SK-N-SH treated with all-trans-retinoic acid at 6 μM for 48 hours (cell line): Measurements from ENCODE around the gene MAD2L1.

Experiments
- ATAC-seq: fragments of 200-7000 bp; cut with Tn5 transposase; 3 replicates; pipeline ENCODE4 v1.9.1; 2020; ENCODE audit warnings: mild to moderate bottlenecking, moderate library complexity
- CSDC2 ChIP-seq: fragments of 250-450 bp; sonication (Bioruptor Pico); IDR thresholded peaks from 2 replicates; pipeline ENCODE4 v1.5.0; 2020; ENCODE audit warnings: mild to moderate bottlenecking, moderate library complexity
- ESRRG ChIP-seq: fragments of 250-450 bp; sonication (Bioruptor Pico); IDR thresholded peaks from 2 replicates; pipeline ENCODE4 v1.6.1; 2021; ENCODE audit warnings: mild to moderate bottlenecking
- GLIS3 ChIP-seq: fragments of 250-450 bp; sonication (Bioruptor Pico); IDR thresholded peaks from 2 replicates; pipeline ENCODE4 v1.5.0; 2020; ENCODE audit warnings: mild to moderate bottlenecking, moderate library complexity
- ISL1 ChIP-seq: fragments of 250-450 bp; sonication (Bioruptor Pico); IDR thresholded peaks from 2 replicates; pipeline ENCODE4 v2.1.2; 2022; ENCODE audit warnings: mild to moderate bottlenecking, moderate library complexity
- OSR1 ChIP-seq: fragments of 250-450 bp; sonication (Bioruptor Pico); IDR thresholded peaks from 2 replicates; pipeline ENCODE4 v1.8.0; 2022; ENCODE audit warnings: moderate library complexity, mild to moderate bottlenecking, inconsistent platforms
- PPARA ChIP-seq: fragments of 250-450 bp; sonication (Bioruptor Pico); IDR thresholded peaks from 2 replicates; pipeline ENCODE4 v1.5.0; 2020; ENCODE audit warnings: mild to moderate bottlenecking, borderline replicate concordance
- RARB ChIP-seq: fragments of 250-450 bp; sonication (Bioruptor Pico); IDR thresholded peaks from 2 replicates; pipeline ENCODE4 v1.8.0; 2021; ENCODE audit warnings: mild to moderate bottlenecking, moderate library complexity
- SNAI2 ChIP-seq: fragments of 250-450 bp; sonication (Bioruptor Pico); IDR thresholded peaks from 2 replicates; pipeline ENCODE4 v1.5.0; 2020; ENCODE audit warnings: mild to moderate bottlenecking, moderate library complexity
- TCF4 ChIP-seq: fragments of 250-450 bp; sonication (Bioruptor Pico); IDR thresholded peaks from 2 replicates; pipeline ENCODE4 v1.8.0; 2021; ENCODE audit warnings: mild to moderate bottlenecking, moderate library complexity, borderline replicate concordance
- ZC3H10 ChIP-seq: fragments of 250-450 bp; sonication (Bioruptor Pico); IDR thresholded peaks from 2 replicates; pipeline ENCODE4 v1.5.1; 2021; ENCODE audit warnings: mild to moderate bottlenecking, moderate library complexity
- ZFP30 ChIP-seq: fragments of 450-650 bp; formaldehyde crosslinking; IDR thresholded peaks from 2 replicates; pipeline ENCODE4 v1.5.0; 2022; ENCODE audit warnings: mild to moderate bottlenecking, moderate library complexity
- ZNF70 ChIP-seq: fragments of 450-650 bp; formaldehyde crosslinking; IDR thresholded peaks from 2 replicates; pipeline ENCODE4 v1.5.0; 2020; ENCODE audit warnings: mild to moderate bottlenecking, moderate library complexity
- TF ChIP-seq, protein P1 (sequence below): fragments of 250-450 bp; sonication (Bioruptor Pico); IDR thresholded peaks from 2 replicates; pipeline ENCODE4 v1.5.1; 2021; ENCODE audit warnings: mild to moderate bottlenecking, moderate library complexity
- TF ChIP-seq, protein P2 (sequence below): fragments of 250-450 bp; sonication (Bioruptor Pico); IDR thresholded peaks from 2 replicates; pipeline ENCODE4 v1.5.0; 2020; ENCODE audit warnings: mild to moderate bottlenecking, moderate library complexity
- TF ChIP-seq, protein P3 (sequence below): fragments of 250-450 bp; sonication (Bioruptor Pico); IDR thresholded peaks from 2 replicates; pipeline ENCODE4 v1.8.0; 2020; ENCODE audit warnings: mild to moderate bottlenecking, moderate library complexity, borderline replicate concordance
- TF ChIP-seq, protein P4 (sequence below): fragments of 250-450 bp; sonication (Bioruptor Pico); IDR thresholded peaks from 2 replicates; pipeline ENCODE4 v1.5.1; 2020; ENCODE audit warnings: low read depth, mild to moderate bottlenecking, moderate library complexity

Gene MAD2L1

DNA sequence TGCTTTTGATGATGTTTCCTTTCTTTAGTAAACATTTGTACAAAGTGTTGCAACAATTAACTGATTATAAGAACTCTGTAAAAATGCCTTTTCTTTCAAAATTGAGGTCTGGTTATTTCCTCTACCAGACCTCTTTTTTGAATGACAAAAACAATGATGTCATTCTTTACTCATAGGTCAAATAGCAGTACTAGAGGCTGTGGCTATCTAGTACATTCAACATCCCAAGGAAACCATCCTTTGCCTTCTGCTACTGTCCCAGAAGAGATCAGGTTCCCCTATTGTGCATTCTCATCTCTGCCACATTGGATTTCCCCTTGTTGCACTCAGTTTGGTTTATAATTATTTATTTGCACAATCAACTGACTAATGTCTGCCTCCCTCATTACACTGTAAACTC is 19.1 kb upstream of the MAD2L1 start (continued):
- TF ChIP-seq, protein P1, sequence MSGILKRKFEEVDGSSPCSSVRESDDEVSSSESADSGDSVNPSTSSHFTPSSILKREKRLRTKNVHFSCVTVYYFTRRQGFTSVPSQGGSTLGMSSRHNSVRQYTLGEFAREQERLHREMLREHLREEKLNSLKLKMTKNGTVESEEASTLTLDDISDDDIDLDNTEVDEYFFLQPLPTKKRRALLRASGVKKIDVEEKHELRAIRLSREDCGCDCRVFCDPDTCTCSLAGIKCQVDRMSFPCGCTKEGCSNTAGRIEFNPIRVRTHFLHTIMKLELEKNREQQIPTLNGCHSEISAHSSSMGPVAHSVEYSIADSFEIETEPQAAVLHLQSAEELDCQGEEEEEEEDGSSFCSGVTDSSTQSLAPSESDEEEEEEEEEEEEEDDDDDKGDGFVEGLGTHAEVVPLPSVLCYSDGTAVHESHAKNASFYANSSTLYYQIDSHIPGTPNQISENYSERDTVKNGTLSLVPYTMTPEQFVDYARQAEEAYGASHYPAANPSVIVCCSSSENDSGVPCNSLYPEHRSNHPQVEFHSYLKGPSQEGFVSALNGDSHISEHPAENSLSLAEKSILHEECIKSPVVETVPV (CRISPR knock-in tag), result no peak
- TF ChIP-seq GLIS3, result no peak
- no peak for TF ChIP-seq ESRRG
- TF ChIP-seq CSDC2 (CRISPR knock-in tag), result no peak
- no peak for TF ChIP-seq ZFP30 (CRISPR knock-in tag)
- TF ChIP-seq RARB (CRISPR knock-in tag), result no peak

DNA sequence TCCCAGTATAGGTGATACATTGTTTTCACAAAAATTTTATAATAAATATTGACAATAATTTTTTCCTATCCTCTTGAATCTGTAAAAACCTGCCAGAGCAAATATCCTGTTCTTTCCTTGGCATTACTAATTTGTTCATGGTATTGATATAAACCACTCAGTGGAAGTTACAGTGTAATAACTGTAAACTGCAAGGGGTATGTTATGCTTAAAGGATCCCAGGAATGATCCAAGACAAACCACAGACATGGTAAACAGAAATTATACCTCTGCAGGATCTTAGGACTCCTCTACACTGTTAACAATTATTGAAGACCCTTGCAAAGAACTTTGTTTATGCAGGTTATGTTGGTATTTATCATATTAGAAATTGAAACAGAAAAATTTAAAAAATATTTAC is 17.7 kb upstream of the MAD2L1 start:
- TF ChIP-seq, protein P1 (CRISPR knock-in tag), result no peak
- TF ChIP-seq OSR1 (CRISPR knock-in tag) (no peak), SNAI2 (CRISPR knock-in tag) (no peak), ZFP30 (CRISPR knock-in tag) (no peak), ZC3H10 (CRISPR knock-in tag) (no peak)
- TF ChIP-seq, protein P2, sequence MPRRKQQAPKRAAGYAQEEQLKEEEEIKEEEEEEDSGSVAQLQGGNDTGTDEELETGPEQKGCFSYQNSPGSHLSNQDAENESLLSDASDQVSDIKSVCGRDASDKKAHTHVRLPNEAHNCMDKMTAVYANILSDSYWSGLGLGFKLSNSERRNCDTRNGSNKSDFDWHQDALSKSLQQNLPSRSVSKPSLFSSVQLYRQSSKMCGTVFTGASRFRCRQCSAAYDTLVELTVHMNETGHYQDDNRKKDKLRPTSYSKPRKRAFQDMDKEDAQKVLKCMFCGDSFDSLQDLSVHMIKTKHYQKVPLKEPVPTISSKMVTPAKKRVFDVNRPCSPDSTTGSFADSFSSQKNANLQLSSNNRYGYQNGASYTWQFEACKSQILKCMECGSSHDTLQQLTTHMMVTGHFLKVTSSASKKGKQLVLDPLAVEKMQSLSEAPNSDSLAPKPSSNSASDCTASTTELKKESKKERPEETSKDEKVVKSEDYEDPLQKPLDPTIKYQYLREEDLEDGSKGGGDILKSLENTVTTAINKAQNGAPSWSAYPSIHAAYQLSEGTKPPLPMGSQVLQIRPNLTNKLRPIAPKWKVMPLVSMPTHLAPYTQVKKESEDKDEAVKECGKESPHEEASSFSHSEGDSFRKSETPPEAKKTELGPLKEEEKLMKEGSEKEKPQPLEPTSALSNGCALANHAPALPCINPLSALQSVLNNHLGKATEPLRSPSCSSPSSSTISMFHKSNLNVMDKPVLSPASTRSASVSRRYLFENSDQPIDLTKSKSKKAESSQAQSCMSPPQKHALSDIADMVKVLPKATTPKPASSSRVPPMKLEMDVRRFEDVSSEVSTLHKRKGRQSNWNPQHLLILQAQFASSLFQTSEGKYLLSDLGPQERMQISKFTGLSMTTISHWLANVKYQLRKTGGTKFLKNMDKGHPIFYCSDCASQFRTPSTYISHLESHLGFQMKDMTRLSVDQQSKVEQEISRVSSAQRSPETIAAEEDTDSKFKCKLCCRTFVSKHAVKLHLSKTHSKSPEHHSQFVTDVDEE (CRISPR knock-in tag), result no peak
- TF ChIP-seq, protein P3, sequence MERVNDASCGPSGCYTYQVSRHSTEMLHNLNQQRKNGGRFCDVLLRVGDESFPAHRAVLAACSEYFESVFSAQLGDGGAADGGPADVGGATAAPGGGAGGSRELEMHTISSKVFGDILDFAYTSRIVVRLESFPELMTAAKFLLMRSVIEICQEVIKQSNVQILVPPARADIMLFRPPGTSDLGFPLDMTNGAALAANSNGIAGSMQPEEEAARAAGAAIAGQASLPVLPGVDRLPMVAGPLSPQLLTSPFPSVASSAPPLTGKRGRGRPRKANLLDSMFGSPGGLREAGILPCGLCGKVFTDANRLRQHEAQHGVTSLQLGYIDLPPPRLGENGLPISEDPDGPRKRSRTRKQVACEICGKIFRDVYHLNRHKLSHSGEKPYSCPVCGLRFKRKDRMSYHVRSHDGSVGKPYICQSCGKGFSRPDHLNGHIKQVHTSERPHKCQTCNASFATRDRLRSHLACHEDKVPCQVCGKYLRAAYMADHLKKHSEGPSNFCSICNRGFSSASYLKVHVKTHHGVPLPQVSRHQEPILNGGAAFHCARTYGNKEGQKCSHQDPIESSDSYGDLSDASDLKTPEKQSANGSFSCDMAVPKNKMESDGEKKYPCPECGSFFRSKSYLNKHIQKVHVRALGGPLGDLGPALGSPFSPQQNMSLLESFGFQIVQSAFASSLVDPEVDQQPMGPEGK, result no peak
- ATAC-seq, result no peak

DNA sequence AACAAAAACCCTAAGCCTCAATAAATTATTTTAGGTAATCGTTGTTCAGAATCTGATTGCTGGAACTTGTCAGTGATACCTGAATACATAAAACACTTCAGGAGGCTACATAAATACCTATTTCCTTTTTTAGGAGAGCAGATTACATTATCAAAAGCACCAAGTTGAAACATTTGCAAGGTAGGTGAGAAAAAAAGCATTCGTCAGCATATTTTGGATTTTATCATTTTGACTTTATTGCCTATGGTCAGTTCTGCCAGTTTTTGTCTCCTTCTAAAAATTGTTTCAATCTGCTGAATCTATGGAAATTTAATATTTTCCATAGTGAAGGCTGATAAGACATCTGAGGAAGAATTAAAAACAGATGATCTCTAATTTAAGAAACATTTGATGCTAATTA is 16.5 kb upstream of the MAD2L1 start:
- ATAC-seq, result no peak
- TF ChIP-seq ESRRG (no peak), TCF4 (0 out of 2 replicates have a peak, but pooled peaks have one; percentile 21)
- TF ChIP-seq, protein P3, result no peak

DNA sequence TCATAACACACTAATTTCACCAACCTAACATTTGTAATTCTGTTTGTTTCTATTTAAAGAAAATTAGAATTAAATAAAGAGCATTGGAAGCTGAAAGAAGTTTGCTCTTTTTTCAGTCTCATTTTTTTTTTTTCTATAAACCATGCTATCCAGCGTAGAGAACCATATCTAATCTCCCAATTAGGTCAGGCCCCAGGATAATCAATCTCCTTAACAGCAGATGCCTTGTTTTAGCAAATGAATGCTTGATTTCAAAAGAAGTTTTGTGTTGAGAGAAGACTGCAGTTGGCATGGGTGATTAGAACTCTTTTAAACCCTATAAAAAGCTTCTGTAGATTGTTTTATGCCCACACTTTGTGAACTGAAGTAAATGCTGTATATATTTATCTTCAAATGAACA is 15.6 kb upstream of the MAD2L1 start:
- TF ChIP-seq SNAI2 (CRISPR knock-in tag) (no peak), ZFP30 (CRISPR knock-in tag) (no peak), PPARA (no peak), CSDC2 (CRISPR knock-in tag) (no peak), RARB (CRISPR knock-in tag) (no peak)
- TF ChIP-seq, protein P4, sequence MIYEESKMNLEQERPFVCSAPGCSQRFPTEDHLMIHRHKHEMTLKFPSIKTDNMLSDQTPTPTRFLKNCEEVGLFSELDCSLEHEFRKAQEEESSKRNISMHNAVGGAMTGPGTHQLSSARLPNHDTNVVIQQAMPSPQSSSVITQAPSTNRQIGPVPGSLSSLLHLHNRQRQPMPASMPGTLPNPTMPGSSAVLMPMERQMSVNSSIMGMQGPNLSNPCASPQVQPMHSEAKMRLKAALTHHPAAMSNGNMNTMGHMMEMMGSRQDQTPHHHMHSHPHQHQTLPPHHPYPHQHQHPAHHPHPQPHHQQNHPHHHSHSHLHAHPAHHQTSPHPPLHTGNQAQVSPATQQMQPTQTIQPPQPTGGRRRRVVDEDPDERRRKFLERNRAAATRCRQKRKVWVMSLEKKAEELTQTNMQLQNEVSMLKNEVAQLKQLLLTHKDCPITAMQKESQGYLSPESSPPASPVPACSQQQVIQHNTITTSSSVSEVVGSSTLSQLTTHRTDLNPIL, result no peak
- no peak for ATAC-seq

DNA sequence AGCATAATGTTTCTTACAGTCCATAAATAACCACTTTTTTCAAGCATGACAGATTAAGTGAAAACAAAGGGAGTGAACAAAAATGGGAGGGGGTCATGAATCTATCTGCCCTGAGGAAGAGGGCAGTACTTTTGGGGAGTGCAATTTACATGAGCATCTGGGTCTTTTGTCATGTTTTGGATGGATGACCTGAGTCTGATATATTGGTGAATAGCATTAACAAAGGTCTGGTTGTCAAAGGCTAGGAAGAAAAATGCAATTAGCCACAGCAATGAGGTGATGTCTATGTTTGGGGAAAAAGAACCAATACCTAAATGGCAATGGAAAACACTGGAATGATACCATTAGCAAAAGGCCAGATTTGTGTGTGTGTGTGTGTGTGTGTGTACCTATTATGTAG is 15.1 kb upstream of the MAD2L1 start:
- no peak for TF ChIP-seq ISL1 (CRISPR knock-in tag)
- TF ChIP-seq ZNF70 (CRISPR knock-in tag), result no peak
- TF ChIP-seq, protein P1 (CRISPR knock-in tag), result no peak
- ATAC-seq, result no peak
